HFF-Myc (cell line): ENCODE measurements around the gene TBC1D5.

Source experiments
- DNase-seq: peaks from one replicate; pipeline ENCODE4 v3.0.0-alpha.2; 2011; ENCODE audit warnings: low read depth; ENCODE audit errors: extremely low read depth
- H3K4me3 ChIP-seq: replicated peaks from 2 replicates; pipeline ENCODE4 v1.5.1; 2011; ENCODE audit warnings: low read depth, mild to moderate bottlenecking, control low read depth, low read length
- TF ChIP-seq, protein P1 (sequence below): IDR thresholded peaks from 2 replicates; pipeline ENCODE4 v1.5.1; 2012; ENCODE audit warnings: mild to moderate bottlenecking, low read depth, low read length, control low read depth; ENCODE audit errors: missing control alignments

The TBC1D5 gene

GRCh38 chr3:17634964-17635363 lies 107.5 kb downstream of the TBC1D5 start:
- TF ChIP-seq, protein P1, sequence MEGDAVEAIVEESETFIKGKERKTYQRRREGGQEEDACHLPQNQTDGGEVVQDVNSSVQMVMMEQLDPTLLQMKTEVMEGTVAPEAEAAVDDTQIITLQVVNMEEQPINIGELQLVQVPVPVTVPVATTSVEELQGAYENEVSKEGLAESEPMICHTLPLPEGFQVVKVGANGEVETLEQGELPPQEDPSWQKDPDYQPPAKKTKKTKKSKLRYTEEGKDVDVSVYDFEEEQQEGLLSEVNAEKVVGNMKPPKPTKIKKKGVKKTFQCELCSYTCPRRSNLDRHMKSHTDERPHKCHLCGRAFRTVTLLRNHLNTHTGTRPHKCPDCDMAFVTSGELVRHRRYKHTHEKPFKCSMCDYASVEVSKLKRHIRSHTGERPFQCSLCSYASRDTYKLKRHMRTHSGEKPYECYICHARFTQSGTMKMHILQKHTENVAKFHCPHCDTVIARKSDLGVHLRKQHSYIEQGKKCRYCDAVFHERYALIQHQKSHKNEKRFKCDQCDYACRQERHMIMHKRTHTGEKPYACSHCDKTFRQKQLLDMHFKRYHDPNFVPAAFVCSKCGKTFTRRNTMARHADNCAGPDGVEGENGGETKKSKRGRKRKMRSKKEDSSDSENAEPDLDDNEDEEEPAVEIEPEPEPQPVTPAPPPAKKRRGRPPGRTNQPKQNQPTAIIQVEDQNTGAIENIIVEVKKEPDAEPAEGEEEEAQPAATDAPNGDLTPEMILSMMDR, result no peak
- no peak overlapping the region for H3K4me3 ChIP-seq

DNA sequence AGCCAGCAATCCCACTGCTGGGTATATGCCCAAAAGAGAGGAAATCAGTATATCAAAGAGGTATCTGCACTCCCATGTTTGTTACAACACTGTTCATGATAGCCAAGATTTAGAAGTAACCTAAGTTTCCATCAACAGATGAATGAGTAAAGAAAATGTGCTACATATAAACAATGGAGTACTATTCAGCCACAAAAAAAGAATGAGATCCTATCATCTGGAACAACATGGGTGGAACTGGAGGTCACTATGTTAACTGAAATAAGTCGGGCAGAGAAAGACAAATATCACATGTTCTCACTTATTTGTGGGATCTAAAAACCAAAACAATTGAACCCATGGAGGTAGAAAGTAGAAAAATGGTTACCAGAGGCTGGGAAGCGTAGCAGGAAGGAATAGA lies 108.2 kb downstream of the TBC1D5 start:
- H3K4me3 ChIP-seq, result no peak overlapping the region
- no peak for DNase-seq
- TF ChIP-seq, protein P1, result no peak

More at GRCh38 chr3:17634964-17635363, 107.5 kb downstream of the TBC1D5 start:
- DNase-seq, result no peak

- no peak overlapping the region for H3K4me3 ChIP-seq
- DNase-seq, result no peak
- TF ChIP-seq, protein P1, result no peak
These were observed 109.9 kb downstream of the TBC1D5 start for GRCh38 chr3:17632401-17633100.

- DNase-seq, result no peak
- no peak overlapping the region for H3K4me3 ChIP-seq
- TF ChIP-seq, protein P1, result no peak
These were observed 110.8 kb downstream of the TBC1D5 start for GRCh38 chr3:17631609-17632008.

DNA sequence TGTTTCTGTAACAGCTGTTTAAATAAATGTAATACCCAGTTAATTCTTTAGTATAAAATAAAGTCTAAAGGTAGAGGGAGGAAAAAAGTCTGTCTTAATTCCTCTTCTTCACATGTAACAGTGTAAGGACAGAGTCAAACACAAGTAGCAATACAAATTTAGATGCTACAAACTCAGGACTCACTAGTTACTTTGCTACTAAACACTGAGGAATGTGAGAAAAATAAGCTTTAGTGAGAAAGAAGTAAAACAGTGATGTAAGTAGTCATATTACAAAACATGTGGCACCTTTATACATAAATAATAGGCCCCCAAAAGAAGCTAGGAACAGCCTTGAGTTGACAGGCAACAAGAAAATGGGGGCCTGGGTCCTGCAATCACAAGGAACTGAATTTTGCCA lies 113.0 kb downstream of the TBC1D5 start:
- TF ChIP-seq, protein P1, result no peak
- DNase-seq, result no peak
- H3K4me3 ChIP-seq, result no peak overlapping the region

- H3K4me3 ChIP-seq, result no peak overlapping the region
- TF ChIP-seq, protein P1, result no peak
- DNase-seq, result no peak
These were observed 116.0 kb downstream of the TBC1D5 start for GRCh38 chr3:17626395-17626794.

DNA sequence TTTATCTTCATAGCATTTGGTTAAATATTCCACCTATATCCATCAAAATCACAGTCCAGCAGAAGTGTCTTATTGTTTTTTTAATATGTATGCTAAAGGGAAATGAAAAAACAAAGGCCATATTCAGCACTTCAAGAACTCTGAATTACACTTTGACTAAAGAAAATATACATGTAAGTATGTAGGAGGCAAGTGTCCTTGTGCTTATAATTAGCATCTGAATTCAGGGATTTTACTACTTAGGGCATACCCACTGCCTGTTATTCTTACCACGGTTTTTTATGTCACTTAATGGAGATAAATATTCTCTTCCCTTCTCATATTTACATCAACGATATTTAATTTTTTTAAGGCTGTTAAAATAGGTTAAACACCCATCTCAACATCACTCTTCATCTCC lies 117.3 kb downstream of the TBC1D5 start:
- no peak overlapping the region for H3K4me3 ChIP-seq
- DNase-seq, result no peak
- TF ChIP-seq, protein P1, result no peak
